T-helper 2 cell treated with Interferon-gamma antibody and Interleukin-4, amounts not matched to agents 100 ng/mL and 5 ng/mL, for 36 hours (primary cell): ENCODE data around the gene TEX38. TPM values are rescaled to one million over a fixed set of nuclear protein-coding genes. Genes with fewer than 3 reads are reported as not detected.

ENCODE experiments used
- intact Hi-C: fragments of 100-400 bp; cut with micrococcal nuclease; formaldehyde crosslinking; loops from one replicate; pipeline ENCODE4 v1.15.1; 2023
- total RNA-seq: library from RNA; stranded (reverse); gene quantifications from 2 replicates; pipeline ENCODE4 v1.2.3, GENCODE V29; 2022

TEX38 gene
- total RNA-seq, 1 donor from 2014 or later: not detected

DNA sequence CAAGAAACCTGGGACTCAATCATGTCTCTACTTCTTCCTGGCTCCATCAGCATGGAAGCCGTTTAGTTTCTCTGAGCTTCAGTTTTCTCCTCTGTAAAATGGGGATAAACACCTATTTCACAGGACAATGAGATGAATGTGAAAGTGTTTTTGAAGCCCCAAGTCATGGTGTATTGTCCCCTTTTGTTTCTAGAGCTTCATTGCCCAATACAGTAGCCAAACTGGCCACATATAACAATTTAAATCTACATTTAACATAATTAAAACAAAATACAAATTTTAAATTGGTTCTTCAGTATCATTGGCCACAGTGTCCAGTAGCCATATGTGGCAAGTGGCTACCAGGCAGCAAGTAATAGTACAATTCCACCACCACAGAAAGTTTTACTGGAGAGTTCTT, 49.5 kb downstream of the TEX38 start:
- intact Hi-C loops: loop anchor here (10.0 kb wide), 1 partner anchor 276 kb away; no protein-coding TSS in a partner anchor

DNA sequence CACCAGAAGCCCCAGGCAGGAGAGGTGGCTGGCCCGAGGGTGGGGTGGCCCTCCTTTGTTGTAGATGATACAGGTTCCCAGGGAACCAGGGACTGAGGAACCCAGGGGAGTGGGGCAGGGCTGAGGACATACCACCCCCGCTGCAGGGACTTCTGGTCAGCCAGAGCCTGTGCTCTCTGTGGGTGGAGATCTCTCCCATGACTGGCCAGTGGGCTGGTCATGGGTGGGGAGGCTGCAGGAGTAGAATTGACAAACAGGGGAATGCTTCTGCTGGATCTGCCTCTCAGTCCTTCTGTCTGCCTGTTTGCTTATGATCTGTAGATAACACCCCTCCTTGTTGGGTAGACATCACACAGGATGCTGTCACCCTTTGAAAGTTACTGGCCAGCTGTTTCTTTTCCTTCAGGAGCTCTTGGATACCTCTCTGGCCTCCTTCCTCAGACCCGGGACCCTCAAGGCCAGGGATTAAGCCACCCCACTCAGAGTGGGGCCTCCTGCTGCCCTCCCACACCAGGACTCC, 50.1 kb downstream of the TEX38 start:
- intact Hi-C loops: loop anchor here (10.0 kb wide), 1 partner anchor 277 kb away; no protein-coding TSS in a partner anchor

Other genes starting within 250 kb of the TEX38 start
- gene DMBX1, start 182.0 kb upstream of the TEX38 start, total RNA-seq: 0.05 TPM in 1 of 2 replicates, not detected in the other
- not detected in 2 replicates for gene KNCN, start 120.2 kb upstream of the TEX38 start, total RNA-seq
- 71.7 and 75.4 TPM in 2 replicates for gene MKNK1, start 67.6 kb upstream of the TEX38 start, total RNA-seq
- 18.9 and 19.3 TPM in 2 replicates for gene MOB3C, start 55.0 kb upstream of the TEX38 start, total RNA-seq
- gene ATPAF1, start 3.5 kb upstream of the TEX38 start, total RNA-seq: 50.7 and 52.0 TPM in 2 replicates
- gene EFCAB14, start 47.3 kb downstream of the TEX38 start, total RNA-seq: 88.3 and 90.2 TPM in 2 replicates
- not detected in 2 replicates for gene CYP4B1, start 127.2 kb downstream of the TEX38 start, total RNA-seq